Measurements from ENCODE around the gene GNAT2. TPM values are rescaled to one million over a fixed set of nuclear protein-coding genes. Genes with fewer than 3 reads are reported as not detected.

Gene GNAT2
- total RNA-seq, 2 experiments from 2014 or later, result 0.26 to 0.64 TPM

DNA sequence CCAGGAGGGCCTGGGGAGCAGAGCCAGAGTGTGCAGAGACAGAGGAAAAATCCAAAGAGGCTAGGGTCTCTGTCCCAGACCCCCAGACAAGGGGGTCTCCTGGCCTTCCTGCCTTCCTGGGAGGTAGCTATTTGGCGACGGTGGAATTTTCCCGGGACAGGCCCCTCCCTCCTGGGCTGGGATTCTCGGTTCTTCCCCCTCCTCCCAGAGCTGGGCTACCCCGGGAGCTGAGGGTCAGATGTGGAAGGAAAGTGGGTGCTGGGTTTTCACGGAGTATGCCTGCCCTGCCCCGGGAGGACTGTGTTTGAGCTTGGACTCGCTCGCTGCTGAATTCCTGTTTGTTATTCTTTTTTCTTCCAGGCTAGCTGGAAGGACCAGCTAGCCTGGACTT, 980 bp upstream of the GNAT2 start:
- peak; percentile 5 for ATAC-seq
- DNase-seq, result no peak
- H3K27ac Mint-ChIP-seq, result peak overlapping the region; percentile 97
- H3K27me3 Mint-ChIP-seq, result no peaks in the 10 kb centered on the region
- no peaks in the 10 kb centered on the region for H3K9me3 Mint-ChIP-seq (ENCODE audit: low read depth)
- ChIA-PET CTCF (interaction anchor here (1.0 to 3.4 kb wide), 9 partner anchors 9 to 717 kb away, joined by 3 to 27 read pairs (median 7); partner anchors contain the start of genes AHCYL1, CYB561D1 and GNAI3), POLR2A (interaction anchor here (1.3 to 2.3 kb wide), 4 partner anchors 20 to 111 kb away, joined by 3 to 13 read pairs (median 5); partner anchors contain the start of genes AMIGO1 and GNAI3)
- intact Hi-C loops (cut with DNase I, micrococcal nuclease), result loop anchor here (1.0 to 5.0 kb wide), 5 partner anchors 72 to 718 kb away; partner anchors contain the start of genes ATXN7L2 (in 1 of the 2), GNAI3 (in 1 of the 2) and RBM15 (in 1 of the 2)
- peak overlapping the region; percentile 97 for H3K4me3 Mint-ChIP-seq
- H3K36me3 Mint-ChIP-seq (ENCODE audit: low read depth), result peaks cover under 1% of the 10 kb centered on the region
- H3K4me1 Mint-ChIP-seq, result peaks cover 63% of the 10 kb centered on the region

DNA sequence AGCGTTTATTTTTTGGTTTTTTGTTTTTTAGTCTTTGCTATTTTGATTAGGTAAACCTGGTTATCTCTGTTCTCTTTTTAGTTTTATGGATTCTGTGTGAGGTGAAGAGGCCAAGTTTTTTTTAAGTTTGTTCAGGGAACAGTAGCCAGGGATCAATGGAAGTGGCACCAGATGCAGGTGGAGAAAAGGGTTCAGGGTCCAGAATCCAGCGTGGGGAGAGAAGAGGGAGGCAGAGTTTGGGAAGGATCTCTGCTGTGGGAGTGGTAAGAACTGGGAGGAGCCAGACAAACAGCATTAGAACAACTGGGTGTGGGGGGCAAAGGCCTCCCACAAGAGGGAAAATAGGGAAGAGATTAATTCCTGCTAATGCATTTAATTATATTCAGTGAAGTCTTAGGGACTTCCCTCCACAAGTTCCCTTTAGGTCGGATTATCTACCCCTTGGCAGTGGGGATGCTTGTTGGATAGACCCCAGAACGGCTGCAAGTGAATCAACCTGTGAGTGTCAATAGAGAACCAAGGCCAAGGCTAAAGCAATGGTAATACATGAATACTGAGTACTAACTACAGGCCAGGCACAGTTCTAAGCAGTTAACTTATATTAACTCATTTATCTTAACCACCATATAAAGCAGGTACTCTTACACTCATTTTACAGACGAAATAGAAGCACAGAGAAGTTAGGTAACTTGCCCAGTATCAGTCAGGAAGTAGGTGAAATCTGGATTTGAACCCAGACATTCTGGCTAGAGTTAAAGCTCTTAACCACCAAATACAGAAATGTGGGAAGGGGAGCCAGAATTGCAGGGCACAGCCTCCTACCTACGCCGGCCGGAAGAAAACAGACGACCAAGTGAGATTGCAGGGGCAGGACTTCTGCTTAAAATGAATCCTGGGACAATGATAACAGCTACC, 498 bp downstream of the GNAT2 start:
- ChIA-PET CTCF (interaction anchor here (0.6 to 3.4 kb wide), 6 partner anchors 22 to 251 kb away, joined by 3 to 27 read pairs (median 8); partner anchors contain the start of genes CYB561D1 and GNAI3), POLR2A (interaction anchor here (1.5 to 2.3 kb wide), 3 partner anchors 21 to 72 kb away, joined by 3 to 13 read pairs (median 5); partner anchors contain the start of gene GNAI3)
- Mint-ChIP-seq H3K36me3 (ENCODE audit: low read depth) (no peaks in the 10 kb centered on the region), H3K4me3 (peak overlapping the region; percentile 97), H3K27ac (peak overlapping the region; percentile 97), H3K4me1 (peaks cover 55% of the 10 kb centered on the region), H3K9me3 (ENCODE audit: low read depth) (no peaks in the 10 kb centered on the region), H3K27me3 (no peaks in the 10 kb centered on the region)
- no peak for DNase-seq
- intact Hi-C loops (cut with DNase I, micrococcal nuclease), result no loop called here
- no peak for ATAC-seq

DNA sequence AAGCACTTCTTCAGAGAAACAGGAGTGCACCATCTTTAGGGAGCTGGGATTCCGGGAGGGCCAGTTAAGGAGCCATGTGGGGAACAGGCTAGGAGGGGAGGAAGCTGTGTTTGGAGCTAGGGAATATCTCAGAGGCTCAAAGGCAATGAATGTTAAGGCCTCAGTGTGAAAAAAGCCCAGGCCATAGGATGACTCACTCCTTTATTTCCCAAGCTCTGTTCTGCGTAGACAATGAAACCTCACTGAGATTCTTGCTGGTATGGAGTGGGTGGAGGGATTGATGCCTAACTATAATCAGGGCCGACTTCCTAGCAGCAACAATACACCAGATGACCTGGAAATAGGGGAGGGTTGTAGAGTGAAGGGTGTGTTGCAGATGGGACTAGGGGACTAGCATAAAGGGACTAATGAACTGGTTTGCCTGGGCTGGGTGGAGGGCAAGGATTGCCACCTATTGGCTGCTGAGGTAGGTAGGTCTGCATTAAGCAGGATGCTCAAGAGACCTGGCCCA, 2.1 kb downstream of the GNAT2 start:
- H3K27me3 Mint-ChIP-seq, result no peaks in the 10 kb centered on the region
- DNase-seq (no peak), ATAC-seq (peak; percentile 10)
- peak overlapping the region; percentile 70 for H3K27ac Mint-ChIP-seq
- peaks cover 39% of the 10 kb centered on the region for H3K4me1 Mint-ChIP-seq
- H3K36me3 Mint-ChIP-seq (ENCODE audit: low read depth), result no peaks in the 10 kb centered on the region
- H3K4me3 Mint-ChIP-seq, result no peak overlapping the region
- CTCF ChIA-PET, result interaction anchor here (0.6 to 1.5 kb wide), 13 partner anchors 11 to 172 kb away, joined by 3 to 6 read pairs (median 3); no protein-coding TSS in a partner anchor
- no peaks in the 10 kb centered on the region for H3K9me3 Mint-ChIP-seq (ENCODE audit: low read depth)
- intact Hi-C loops (cut with DNase I, micrococcal nuclease), result no loop called here
- POLR2A ChIA-PET, result interaction anchor here (0.6 to 1.4 kb wide), 2 partner anchors 26 to 69 kb away, joined by 3 to 7 read pairs; partner anchors contain the start of gene GNAI3

DNA sequence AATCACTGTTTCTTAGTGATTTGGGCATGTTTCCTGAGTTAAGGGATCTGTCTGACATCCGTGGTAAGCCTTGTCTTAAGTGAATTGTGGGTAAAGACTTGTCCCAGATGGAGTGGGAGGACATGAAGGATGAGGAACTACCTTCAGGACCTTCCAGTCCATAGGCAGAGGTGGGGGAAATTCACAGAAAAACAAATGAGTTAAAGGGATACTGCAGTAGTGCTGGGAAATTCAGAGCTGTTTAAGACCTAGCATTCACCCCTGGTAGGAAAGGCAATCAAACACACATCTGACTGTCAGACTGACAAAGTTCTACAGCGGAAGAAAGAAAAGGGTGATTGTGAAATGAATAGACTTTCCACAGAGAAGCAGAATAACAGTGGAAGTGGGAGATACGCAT, 3.0 kb downstream of the GNAT2 start:
- H3K4me1 Mint-ChIP-seq, result peaks cover 32% of the 10 kb centered on the region
- ATAC-seq (no peak), DNase-seq (no peak)
- H3K4me3 Mint-ChIP-seq, result no peak overlapping the region
- no peaks in the 10 kb centered on the region for H3K9me3 Mint-ChIP-seq (ENCODE audit: low read depth)
- no peaks in the 10 kb centered on the region for H3K27me3 Mint-ChIP-seq
- no peaks in the 10 kb centered on the region for H3K36me3 Mint-ChIP-seq (ENCODE audit: low read depth)
- CTCF ChIA-PET, result interaction anchor here (0.6 to 1.5 kb wide), 7 partner anchors 11 to 268 kb away, joined by 3 to 6 read pairs (median 4); partner anchors contain the start of gene GNAI3
- POLR2A ChIA-PET, result interaction anchor here (0.6 to 1.4 kb wide), 2 partner anchors 26 to 68 kb away, joined by 3 to 7 read pairs; partner anchors contain the start of gene GNAI3
- peak overlapping the region; percentile 35 for H3K27ac Mint-ChIP-seq
- intact Hi-C loops (cut with DNase I, micrococcal nuclease), result no loop called here

DNA sequence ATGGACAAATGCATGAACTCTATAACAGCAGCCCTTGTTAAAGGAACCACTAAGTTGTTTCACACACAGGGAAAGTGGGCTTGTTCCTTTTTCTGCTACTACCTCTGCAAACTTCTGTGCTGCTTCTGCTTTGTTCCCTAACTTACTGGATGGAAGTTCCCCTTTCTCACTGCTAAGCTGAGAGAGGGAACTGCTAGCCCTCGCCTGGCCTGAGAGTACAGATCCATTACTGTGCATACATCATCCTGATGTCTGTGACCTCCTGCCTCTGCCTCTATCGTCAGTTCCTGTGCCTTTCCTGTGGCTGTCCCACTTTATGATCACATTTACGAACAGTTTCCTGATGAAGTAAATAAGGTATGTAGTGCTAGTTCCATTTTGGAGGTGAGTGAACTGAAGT, 3.5 kb downstream of the GNAT2 start:
- no peak for DNase-seq
- intact Hi-C loops (cut with DNase I, micrococcal nuclease), result no loop called here
- no peaks in the 10 kb centered on the region for H3K9me3 Mint-ChIP-seq (ENCODE audit: low read depth)
- H3K27me3 Mint-ChIP-seq, result no peaks in the 10 kb centered on the region
- ATAC-seq, result no peak
- ChIA-PET POLR2A (no interaction called here), CTCF (interaction anchor here (0.9 to 1.5 kb wide), 5 partner anchors 14 to 84 kb away, joined by 3 to 6 read pairs (median 4); partner anchors contain the start of gene GNAI3)
- H3K4me1 Mint-ChIP-seq, result peaks cover 32% of the 10 kb centered on the region
- no peak overlapping the region for H3K27ac Mint-ChIP-seq
- H3K36me3 Mint-ChIP-seq (ENCODE audit: low read depth), result no peaks in the 10 kb centered on the region
- H3K4me3 Mint-ChIP-seq, result no peak overlapping the region

DNA sequence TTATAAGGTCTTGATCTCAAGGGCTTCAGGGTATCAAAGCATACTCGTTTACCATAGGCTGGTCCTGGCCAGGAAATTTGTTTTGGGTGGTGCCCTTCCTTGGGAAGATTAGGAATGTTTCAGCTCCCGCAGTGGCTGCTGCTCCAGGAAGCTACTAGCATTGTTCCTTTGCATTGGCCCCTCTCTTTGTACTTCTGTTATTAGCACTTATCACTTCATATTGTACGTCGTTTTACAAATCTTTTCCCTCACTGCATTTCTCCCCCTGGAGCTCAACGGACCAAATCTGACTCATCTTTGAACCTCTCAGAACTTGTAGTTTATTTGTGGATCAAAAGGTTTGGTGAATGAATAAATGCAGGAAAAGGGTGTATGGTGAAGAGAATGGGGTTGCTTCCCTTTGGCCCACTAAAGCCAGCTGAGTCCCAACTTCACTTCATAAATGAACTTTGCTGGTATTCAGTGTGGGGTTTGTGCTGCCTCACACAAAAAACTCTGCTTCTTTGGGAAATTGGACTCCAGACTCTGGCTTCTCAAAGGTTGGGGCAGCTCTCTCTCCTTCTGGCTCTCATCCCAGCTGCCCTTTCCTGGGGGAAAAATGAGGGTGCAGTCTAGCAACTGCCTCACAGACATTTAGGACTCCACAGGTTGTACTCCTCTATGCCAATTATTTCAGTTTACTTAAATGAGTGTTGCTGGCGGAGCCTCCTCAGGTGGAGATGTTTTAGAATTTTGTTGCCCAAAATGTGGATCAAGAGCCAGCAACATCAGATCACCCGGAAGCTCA, 5.9 kb downstream of the GNAT2 start:
- intact Hi-C loops (cut with DNase I, micrococcal nuclease), result no loop called here
- no peak for DNase-seq
- no peaks in the 10 kb centered on the region for H3K9me3 Mint-ChIP-seq (ENCODE audit: low read depth)
- no peaks in the 10 kb centered on the region for H3K27me3 Mint-ChIP-seq
- no peak for ATAC-seq
- no peak overlapping the region for H3K27ac Mint-ChIP-seq
- POLR2A ChIA-PET, result no interaction called here
- peaks cover 24% of the 10 kb centered on the region for H3K4me1 Mint-ChIP-seq
- no peaks in the 10 kb centered on the region for H3K36me3 Mint-ChIP-seq (ENCODE audit: low read depth)
- CTCF ChIA-PET, result interaction anchor here (0.6 to 1.4 kb wide), 9 partner anchors 13 to 312 kb away, joined by 3 to 4 read pairs (median 3); partner anchors contain the start of gene CYB561D1
- no peak overlapping the region for H3K4me3 Mint-ChIP-seq

DNA sequence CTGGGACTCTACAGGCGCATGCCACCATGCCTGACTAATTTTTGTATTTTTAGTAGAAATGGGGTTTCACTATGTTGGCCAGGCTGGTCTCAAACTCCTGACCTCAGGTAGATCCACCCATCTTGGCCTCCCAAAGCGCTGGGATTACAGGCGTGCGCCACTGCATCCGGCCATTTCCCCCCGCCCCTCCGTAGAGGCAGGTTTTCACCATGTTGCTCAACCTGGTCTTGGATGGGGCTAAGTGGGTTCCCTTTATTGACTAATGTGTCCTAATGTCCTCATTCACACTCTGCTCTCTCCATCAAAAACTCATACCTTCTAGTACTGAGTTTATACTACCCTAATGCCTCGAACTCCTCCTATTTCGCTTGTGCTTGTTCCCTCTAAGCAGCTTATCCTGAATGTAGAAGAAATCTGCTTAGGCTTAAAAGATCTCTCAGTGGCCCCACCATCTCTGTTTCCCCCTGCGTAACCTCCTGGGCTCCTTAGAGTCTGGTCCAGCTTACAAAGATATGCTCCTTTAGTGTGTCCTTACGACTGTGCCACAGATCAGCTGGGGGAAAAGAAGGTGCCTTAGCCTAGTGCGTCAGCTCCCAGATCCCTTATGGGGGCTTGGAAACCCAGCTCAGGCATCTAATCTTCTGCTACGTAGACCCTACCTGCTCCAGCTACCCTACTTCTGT, 8.0 kb downstream of the GNAT2 start:
- H3K4me3 Mint-ChIP-seq, result no peak overlapping the region
- H3K4me1 Mint-ChIP-seq, result peaks cover 9% of the 10 kb centered on the region
- no peak overlapping the region for H3K27ac Mint-ChIP-seq
- CTCF ChIA-PET, result interaction anchor here (0.6 to 2.0 kb wide), 5 partner anchors 9 to 328 kb away, joined by 3 to 7 read pairs (median 3); partner anchors contain the start of gene PSRC1
- POLR2A ChIA-PET, result no interaction called here
- ATAC-seq (no peak), DNase-seq (no peak)
- intact Hi-C loops (cut with DNase I, micrococcal nuclease), result no loop called here
- H3K27me3 Mint-ChIP-seq, result no peaks in the 10 kb centered on the region
- H3K36me3 Mint-ChIP-seq (ENCODE audit: low read depth), result no peaks in the 10 kb centered on the region
- H3K9me3 Mint-ChIP-seq (ENCODE audit: low read depth), result no peaks in the 10 kb centered on the region

DNA sequence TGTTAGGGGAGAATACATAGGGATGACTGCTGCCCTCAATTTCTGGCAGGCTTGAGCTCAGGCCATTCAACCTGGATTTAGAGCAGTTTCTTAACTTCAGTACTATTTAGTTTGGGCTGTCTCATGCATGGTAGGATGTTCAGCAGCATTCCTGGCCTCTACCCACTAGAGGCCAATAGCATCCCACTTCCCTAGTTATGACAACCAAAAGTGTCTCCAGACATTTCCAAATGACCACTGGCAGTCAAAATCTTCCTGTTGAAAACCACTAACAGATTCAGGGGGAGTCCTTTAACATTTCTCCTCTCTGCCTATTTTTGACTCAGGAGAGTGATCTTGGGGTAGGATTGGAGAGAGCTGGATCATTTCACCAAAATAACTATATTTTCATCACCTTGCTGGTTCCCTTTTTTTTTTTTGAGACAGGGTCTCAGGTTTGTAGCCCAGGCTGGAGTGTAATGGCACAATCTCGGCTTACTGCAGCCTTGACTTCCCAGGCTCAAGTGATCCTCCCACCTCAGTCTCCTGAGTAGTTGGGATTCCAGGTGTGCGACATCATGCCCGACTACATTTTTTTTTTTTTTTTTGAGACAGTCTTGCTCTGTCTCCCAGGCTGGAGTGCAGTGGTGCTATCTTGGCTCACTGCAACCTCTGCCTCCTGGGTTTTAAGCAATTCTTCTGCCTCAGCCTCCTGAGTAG, 8.7 kb downstream of the GNAT2 start:
- DNase-seq, result no peak
- CTCF ChIA-PET, result interaction anchor here (1.4 to 2.0 kb wide), 2 partner anchors 10 to 30 kb away, joined by 4 to 7 read pairs; no protein-coding TSS in a partner anchor
- no peak overlapping the region for H3K4me3 Mint-ChIP-seq
- peaks cover 2% of the 10 kb centered on the region for H3K4me1 Mint-ChIP-seq
- H3K27me3 Mint-ChIP-seq, result no peaks in the 10 kb centered on the region
- H3K9me3 Mint-ChIP-seq (ENCODE audit: low read depth), result no peaks in the 10 kb centered on the region
- no peak for ATAC-seq
- H3K27ac Mint-ChIP-seq, result no peak overlapping the region
- intact Hi-C loops (cut with DNase I, micrococcal nuclease), result no loop called here
- POLR2A ChIA-PET, result no interaction called here
- H3K36me3 Mint-ChIP-seq (ENCODE audit: low read depth), result no peaks in the 10 kb centered on the region

DNA sequence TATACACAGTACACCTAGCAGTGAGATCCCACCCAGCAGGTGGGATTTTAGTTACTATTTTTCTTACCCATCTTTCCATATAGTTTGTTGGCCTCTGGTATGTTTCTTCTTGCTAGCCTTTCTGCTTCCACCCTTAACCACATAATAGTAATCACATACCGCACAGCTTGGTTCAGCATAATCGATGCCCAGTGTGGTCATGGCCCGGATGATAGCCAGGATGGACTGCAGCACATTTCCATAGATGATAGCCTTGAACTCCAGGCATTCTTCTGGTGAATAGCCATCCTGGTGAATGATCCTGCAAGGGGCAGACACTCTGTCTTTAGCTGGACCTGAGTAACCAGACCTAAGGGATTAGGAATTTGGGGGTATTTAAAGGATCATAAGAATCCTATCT, 9.5 kb downstream of the GNAT2 start:
- CTCF ChIA-PET, result interaction anchor here (1.8 kb wide), 1 partner anchor 50 kb away, joined by 5 read pairs; no protein-coding TSS in a partner anchor
- intact Hi-C loops (cut with DNase I, micrococcal nuclease), result no loop called here
- no peaks in the 10 kb centered on the region for H3K4me1 Mint-ChIP-seq
- no peaks in the 10 kb centered on the region for H3K36me3 Mint-ChIP-seq (ENCODE audit: low read depth)
- H3K9me3 Mint-ChIP-seq (ENCODE audit: low read depth), result no peaks in the 10 kb centered on the region
- ATAC-seq, result no peak
- no peak for DNase-seq
- POLR2A ChIA-PET, result no interaction called here
- H3K27me3 Mint-ChIP-seq, result no peaks in the 10 kb centered on the region
- H3K27ac Mint-ChIP-seq, result no peak overlapping the region
- no peak overlapping the region for H3K4me3 Mint-ChIP-seq

DNA sequence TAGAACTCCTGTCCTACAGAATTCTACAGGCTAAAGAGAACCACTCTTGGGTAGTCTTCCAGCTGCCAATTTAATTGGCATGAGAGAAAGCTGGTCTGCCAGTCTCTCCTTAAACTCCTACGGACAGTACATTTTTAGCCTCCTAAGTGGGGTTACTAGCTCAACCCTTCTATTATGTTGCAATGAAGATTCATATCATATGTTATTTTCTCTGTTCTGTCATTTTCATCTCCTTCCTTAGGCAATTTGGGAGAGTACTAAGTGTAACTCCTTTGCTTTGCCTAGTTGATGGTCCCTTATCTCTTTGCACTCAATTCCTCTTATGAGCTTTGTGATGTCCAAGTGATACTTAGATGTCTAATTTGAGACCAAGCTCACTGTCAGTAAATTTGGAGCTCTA, 14.0 kb downstream of the GNAT2 start:
- H3K4me3 Mint-ChIP-seq, result no peak overlapping the region
- H3K9me3 Mint-ChIP-seq (ENCODE audit: low read depth), result no peaks in the 10 kb centered on the region
- no peak for ATAC-seq
- DNase-seq, result no peak
- intact Hi-C loops (cut with DNase I, micrococcal nuclease), result no loop called here
- ChIA-PET POLR2A (no interaction called here), CTCF (interaction anchor here (0.7 to 2.0 kb wide), 6 partner anchors 11 to 64 kb away, joined by 3 to 8 read pairs (median 3); no protein-coding TSS in a partner anchor)
- H3K4me1 Mint-ChIP-seq, result peaks cover 20% of the 10 kb centered on the region
- peaks cover under 1% of the 10 kb centered on the region for H3K36me3 Mint-ChIP-seq (ENCODE audit: low read depth)
- H3K27ac Mint-ChIP-seq, result no peak overlapping the region
- no peaks in the 10 kb centered on the region for H3K27me3 Mint-ChIP-seq

All from activated CD4-positive, alpha-beta T cell treated with anti-CD3 and anti-CD28 coated beads for 36 hours (primary cell).